HepG2 (cell line): ENCODE measurements around the gene ALDH4A1. TPM values are rescaled to one million over a fixed set of nuclear protein-coding genes. Genes with fewer than 3 reads are reported as not detected.
A peak's percentile ranks its signal among the peaks of the same experiment; 100 is the strongest.

Experiments used
- AGO1 ChIP-seq: fragments of 200-400 bp; formaldehyde crosslinking; IDR thresholded peaks from 2 replicates; pipeline ENCODE4 v1.6.1; 2017; ENCODE audit warnings: mild to moderate bottlenecking, low read depth, low read length, moderate library complexity; ENCODE audit not compliant: poor library complexity, severe bottlenecking
- KLF16 ChIP-seq, 2 experiments: sonication (generic) in 1 of 2; formaldehyde crosslinking in 1 of 2; IDR thresholded peaks; 2 replicates each; pipeline versions ENCODE4 v1.6.1 to v1.8.0; 2016 to 2023; ENCODE audit warnings: missing genetic modification reagents in 2 of 2, missing compliant biosample characterization in 1 of 2
- PLRG1 ChIP-seq: fragments of 450-650 bp; conservative IDR thresholded peaks from 2 replicates; pipeline ENCODE4 v1.6.1; 2016
- POLR2AphosphoS2 ChIP-seq: IDR thresholded peaks from 2 replicates; pipeline ENCODE4 v1.6.1; 2011; ENCODE audit warnings: low read depth, low read length, improper control_type of control experiment
- RFX5 ChIP-seq: IDR thresholded peaks from 2 replicates; pipeline ENCODE4 v1.6.1; 2011; ENCODE audit warnings: low read depth, low read length, improper control_type of control experiment
- SNRNP70 ChIP-seq: fragments of 200-400 bp; formaldehyde crosslinking; IDR thresholded peaks from 2 replicates; pipeline ENCODE4 v1.6.1; 2017; ENCODE audit warnings: mild to moderate bottlenecking, low read depth, low read length, moderate library complexity
- ZMAT3 ChIP-seq: sonication (generic); formaldehyde crosslinking; conservative IDR thresholded peaks from 2 replicates; pipeline ENCODE4 v1.7.0; 2021; ENCODE audit warnings: missing genetic modification reagents
- ZNF207 ChIP-seq: fragments of 450-650 bp; IDR thresholded peaks from 2 replicates; pipeline ENCODE4 v1.6.1; 2016; ENCODE audit warnings: antibody characterized with exemption, borderline replicate concordance
- ZNF274 ChIP-seq: sonication (generic); formaldehyde crosslinking; IDR thresholded peaks from 2 replicates; pipeline ENCODE4 v1.5.1; 2020; ENCODE audit warnings: mild to moderate bottlenecking, missing genetic modification reagents
- ZNF891 ChIP-seq: sonication (generic); formaldehyde crosslinking; IDR thresholded peaks from 2 replicates; pipeline ENCODE4 v1.5.0; 2020; ENCODE audit warnings: mild to moderate bottlenecking, missing genetic modification reagents
- polyA plus RNA-seq, 8 experiments: library from polyadenylated mRNA; depleted of rRNA in 3 of 8; stranded (reverse) in 7 of 8; unstranded in 1 of 8; fragments of >200 nt; fragmentation: Illumina TruSeq in 4 of 8; extraction: Trizol in 4 of 8; gene quantifications; 2 replicates each; pipeline versions ENCODE4 v1.2.1 to v1.2.3, GENCODE V29; 2011 to 2016; ENCODE audit warnings: low read depth in 4 of 8, missing spikeins in 1 of 8, mixed read lengths in 1 of 8; ENCODE audit not compliant: insufficient read depth in 1 of 8
- total RNA-seq, 5 experiments: library from RNA; depleted of rRNA; stranded (reverse); fragments of >200 nt; fragmentation: Illumina TruSeq; extraction: Trizol; gene quantifications; 2 replicates each; pipeline ENCODE4 v1.2.3, GENCODE V29; 2016; ENCODE audit warnings: low read depth in 1 of 5
- TF ChIP-seq, protein P1 (sequence below): sonication (generic); formaldehyde crosslinking; IDR thresholded peaks from 2 replicates; pipeline ENCODE4 v1.5.0; 2020; ENCODE audit warnings: mild to moderate bottlenecking, missing genetic modification reagents, borderline replicate concordance
- TF ChIP-seq, protein P2 (sequence below): sonication (generic); formaldehyde crosslinking; IDR thresholded peaks from 2 replicates; pipeline ENCODE4 v1.4.0; 2020; ENCODE audit warnings: missing genetic modification reagents
- TF ChIP-seq, protein P3 (sequence below): sonication (generic); formaldehyde crosslinking; IDR thresholded peaks from 2 replicates; pipeline ENCODE4 v1.5.1; 2020; ENCODE audit warnings: mild to moderate bottlenecking, missing genetic modification reagents, moderate library complexity
- TF ChIP-seq, protein P4 (sequence below): sonication (generic); formaldehyde crosslinking; IDR thresholded peaks from 2 replicates; pipeline ENCODE4 v1.5.1; 2020; ENCODE audit warnings: missing genetic modification reagents, mild to moderate bottlenecking, borderline replicate concordance
- TF ChIP-seq, protein P5 (sequence below): IDR thresholded peaks from 2 replicates; pipeline ENCODE4 v1.6.1; 2012; ENCODE audit warnings: low read length, improper control_type of control experiment

The ALDH4A1 gene
- total and polyA plus RNA-seq, 2 of the 13 experiments (the other 11 are each of a cell fraction or from before 2014, with no cell fraction given), result 76.4 to 240 TPM

DNA sequence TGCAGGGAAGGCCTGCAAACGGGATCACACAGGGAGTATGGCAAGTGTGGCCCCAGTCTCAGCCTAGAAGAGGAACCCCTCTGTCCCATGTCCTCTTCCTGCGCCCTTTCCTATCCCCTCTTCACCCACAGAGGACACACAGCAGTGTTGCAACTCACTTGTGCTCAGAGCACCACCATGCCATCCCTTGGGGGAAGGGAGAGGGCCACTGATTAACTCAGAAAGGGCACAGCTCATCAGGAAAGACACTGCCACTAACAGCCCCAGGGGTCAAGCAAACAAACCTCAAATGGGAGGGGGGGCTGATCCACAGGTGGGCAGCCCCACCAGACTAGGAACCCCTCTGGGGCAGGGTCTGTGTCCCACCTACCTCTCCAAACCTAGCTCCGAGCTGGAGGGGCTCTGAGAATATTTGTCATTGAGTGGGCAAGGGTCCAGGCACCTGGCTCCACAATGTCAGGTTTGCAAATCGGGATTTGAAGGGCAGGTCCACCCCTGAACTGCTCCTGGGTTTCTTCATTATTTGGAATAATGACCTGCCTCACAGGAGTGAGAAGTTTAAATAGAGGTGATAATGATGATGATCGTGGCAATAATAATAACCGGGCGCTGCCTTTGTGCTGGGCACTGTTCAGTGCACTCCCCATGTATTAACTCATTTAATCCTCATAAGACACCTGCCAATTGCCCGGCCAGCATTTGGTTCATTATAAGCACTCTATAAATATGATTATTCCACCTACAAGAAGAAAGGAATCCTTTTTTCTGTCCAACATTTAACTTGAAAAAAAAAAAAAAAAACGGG lies 1.0 kb downstream of the ALDH4A1 start (continued):
- no peak for TF ChIP-seq PLRG1
- TF ChIP-seq, protein P1, sequence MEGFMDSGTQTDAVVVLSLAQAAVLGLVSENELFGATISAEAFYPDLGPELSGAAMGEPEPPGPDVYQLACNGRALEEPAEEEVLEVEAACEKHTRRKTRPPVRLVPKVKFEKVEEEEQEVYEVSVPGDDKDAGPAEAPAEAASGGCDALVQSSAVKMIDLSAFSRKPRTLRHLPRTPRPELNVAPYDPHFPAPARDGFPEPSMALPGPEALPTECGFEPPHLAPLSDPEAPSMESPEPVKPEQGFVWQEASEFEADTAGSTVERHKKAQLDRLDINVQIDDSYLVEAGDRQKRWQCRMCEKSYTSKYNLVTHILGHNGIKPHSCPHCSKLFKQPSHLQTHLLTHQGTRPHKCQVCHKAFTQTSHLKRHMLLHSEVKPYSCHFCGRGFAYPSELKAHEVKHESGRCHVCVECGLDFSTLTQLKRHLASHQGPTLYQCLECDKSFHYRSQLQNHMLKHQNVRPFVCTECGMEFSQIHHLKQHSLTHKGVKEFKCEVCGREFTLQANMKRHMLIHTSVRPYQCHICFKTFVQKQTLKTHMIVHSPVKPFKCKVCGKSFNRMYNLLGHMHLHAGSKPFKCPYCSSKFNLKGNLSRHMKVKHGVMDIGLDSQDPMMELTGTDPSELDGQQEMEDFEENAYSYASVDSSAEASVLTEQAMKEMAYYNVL (CRISPR knock-in tag), result peak; percentile 90; the same call in 1 of the 2 replicates
- no peak for TF ChIP-seq RFX5
- no peak for TF ChIP-seq SNRNP70
- TF ChIP-seq, protein P2, sequence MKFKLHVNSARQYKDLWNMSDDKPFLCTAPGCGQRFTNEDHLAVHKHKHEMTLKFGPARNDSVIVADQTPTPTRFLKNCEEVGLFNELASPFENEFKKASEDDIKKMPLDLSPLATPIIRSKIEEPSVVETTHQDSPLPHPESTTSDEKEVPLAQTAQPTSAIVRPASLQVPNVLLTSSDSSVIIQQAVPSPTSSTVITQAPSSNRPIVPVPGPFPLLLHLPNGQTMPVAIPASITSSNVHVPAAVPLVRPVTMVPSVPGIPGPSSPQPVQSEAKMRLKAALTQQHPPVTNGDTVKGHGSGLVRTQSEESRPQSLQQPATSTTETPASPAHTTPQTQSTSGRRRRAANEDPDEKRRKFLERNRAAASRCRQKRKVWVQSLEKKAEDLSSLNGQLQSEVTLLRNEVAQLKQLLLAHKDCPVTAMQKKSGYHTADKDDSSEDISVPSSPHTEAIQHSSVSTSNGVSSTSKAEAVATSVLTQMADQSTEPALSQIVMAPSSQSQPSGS, result peak; percentile 75
- TF ChIP-seq, protein P3, sequence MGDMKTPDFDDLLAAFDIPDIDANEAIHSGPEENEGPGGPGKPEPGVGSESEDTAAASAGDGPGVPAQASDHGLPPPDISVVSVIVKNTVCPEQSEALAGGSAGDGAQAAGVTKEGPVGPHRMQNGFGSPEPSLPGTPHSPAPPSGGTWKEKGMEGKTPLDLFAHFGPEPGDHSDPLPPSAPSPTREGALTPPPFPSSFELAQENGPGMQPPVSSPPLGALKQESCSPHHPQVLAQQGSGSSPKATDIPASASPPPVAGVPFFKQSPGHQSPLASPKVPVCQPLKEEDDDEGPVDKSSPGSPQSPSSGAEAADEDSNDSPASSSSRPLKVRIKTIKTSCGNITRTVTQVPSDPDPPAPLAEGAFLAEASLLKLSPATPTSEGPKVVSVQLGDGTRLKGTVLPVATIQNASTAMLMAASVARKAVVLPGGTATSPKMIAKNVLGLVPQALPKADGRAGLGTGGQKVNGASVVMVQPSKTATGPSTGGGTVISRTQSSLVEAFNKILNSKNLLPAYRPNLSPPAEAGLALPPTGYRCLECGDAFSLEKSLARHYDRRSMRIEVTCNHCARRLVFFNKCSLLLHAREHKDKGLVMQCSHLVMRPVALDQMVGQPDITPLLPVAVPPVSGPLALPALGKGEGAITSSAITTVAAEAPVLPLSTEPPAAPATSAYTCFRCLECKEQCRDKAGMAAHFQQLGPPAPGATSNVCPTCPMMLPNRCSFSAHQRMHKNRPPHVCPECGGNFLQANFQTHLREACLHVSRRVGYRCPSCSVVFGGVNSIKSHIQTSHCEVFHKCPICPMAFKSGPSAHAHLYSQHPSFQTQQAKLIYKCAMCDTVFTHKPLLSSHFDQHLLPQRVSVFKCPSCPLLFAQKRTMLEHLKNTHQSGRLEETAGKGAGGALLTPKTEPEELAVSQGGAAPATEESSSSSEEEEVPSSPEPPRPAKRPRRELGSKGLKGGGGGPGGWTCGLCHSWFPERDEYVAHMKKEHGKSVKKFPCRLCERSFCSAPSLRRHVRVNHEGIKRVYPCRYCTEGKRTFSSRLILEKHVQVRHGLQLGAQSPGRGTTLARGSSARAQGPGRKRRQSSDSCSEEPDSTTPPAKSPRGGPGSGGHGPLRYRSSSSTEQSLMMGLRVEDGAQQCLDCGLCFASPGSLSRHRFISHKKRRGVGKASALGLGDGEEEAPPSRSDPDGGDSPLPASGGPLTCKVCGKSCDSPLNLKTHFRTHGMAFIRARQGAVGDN (CRISPR knock-in tag), result peak; percentile 70
- TF ChIP-seq, protein P4, sequence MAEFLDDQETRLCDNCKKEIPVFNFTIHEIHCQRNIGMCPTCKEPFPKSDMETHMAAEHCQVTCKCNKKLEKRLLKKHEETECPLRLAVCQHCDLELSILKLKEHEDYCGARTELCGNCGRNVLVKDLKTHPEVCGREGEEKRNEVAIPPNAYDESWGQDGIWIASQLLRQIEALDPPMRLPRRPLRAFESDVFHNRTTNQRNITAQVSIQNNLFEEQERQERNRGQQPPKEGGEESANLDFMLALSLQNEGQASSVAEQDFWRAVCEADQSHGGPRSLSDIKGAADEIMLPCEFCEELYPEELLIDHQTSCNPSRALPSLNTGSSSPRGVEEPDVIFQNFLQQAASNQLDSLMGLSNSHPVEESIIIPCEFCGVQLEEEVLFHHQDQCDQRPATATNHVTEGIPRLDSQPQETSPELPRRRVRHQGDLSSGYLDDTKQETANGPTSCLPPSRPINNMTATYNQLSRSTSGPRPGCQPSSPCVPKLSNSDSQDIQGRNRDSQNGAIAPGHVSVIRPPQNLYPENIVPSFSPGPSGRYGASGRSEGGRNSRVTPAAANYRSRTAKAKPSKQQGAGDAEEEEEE (CRISPR knock-in tag), result no peak
- TF ChIP-seq ZNF891 (CRISPR knock-in tag), result no peak
- TF ChIP-seq KLF16 (CRISPR knock-in tag; IDR thresholded peaks at IDR 0.05), result peak in 1 of 2 experiments; percentile 68; a peak in 1 of 4 replicates
- TF ChIP-seq, protein P5, sequence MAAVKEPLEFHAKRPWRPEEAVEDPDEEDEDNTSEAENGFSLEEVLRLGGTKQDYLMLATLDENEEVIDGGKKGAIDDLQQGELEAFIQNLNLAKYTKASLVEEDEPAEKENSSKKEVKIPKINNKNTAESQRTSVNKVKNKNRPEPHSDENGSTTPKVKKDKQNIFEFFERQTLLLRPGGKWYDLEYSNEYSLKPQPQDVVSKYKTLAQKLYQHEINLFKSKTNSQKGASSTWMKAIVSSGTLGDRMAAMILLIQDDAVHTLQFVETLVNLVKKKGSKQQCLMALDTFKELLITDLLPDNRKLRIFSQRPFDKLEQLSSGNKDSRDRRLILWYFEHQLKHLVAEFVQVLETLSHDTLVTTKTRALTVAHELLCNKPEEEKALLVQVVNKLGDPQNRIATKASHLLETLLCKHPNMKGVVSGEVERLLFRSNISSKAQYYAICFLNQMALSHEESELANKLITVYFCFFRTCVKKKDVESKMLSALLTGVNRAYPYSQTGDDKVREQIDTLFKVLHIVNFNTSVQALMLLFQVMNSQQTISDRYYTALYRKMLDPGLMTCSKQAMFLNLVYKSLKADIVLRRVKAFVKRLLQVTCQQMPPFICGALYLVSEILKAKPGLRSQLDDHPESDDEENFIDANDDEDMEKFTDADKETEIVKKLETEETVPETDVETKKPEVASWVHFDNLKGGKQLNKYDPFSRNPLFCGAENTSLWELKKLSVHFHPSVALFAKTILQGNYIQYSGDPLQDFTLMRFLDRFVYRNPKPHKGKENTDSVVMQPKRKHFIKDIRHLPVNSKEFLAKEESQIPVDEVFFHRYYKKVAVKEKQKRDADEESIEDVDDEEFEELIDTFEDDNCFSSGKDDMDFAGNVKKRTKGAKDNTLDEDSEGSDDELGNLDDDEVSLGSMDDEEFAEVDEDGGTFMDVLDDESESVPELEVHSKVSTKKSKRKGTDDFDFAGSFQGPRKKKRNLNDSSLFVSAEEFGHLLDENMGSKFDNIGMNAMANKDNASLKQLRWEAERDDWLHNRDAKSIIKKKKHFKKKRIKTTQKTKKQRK, result no peak
- no peak for TF ChIP-seq AGO1
- TF ChIP-seq POLR2AphosphoS2, result no peak
- TF ChIP-seq ZNF274 (CRISPR knock-in tag), result no peak
- TF ChIP-seq ZNF207, result no peak
- TF ChIP-seq ZMAT3, result no peak
